ENCODE measurements around the gene S100PBP.

DNA sequence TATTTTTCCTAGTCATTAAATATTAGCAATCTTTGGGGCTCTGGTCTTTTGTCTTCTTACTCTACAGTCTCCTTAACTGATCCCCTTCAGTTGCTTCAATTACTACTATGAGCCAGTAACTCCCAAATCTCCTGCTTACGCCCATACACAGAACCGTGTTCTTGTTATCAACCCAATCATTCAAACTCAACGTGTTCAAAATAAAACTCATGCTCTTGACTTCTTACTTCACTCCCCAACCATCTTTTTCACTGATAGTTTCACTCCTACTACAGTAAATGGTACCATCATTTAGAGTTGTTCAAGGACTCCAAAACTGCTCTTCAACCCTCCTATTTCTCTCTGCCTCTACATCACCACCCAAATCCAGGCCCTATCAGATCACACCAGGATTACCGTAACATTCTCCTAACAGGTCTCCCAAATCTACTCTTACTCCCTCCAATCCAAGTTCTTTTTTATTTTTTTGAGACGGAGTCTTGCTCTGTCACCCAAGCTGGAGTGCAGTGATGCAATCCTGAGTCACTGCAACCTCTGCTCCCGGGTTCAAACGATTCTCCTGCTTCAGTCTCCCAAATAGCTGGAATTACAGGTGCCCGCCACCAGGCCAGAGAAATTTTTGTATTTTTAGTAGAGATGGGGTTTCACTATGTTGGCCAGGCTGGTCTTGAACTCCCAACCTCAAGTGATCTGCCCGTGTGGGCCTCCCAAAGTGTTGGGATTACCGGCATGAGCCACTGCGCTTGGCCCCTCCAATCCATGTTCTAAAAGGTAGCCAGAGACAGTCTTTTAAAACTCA lies 3.3 kb upstream of the S100PBP start:
- TF ChIP-seq, protein P1, sequence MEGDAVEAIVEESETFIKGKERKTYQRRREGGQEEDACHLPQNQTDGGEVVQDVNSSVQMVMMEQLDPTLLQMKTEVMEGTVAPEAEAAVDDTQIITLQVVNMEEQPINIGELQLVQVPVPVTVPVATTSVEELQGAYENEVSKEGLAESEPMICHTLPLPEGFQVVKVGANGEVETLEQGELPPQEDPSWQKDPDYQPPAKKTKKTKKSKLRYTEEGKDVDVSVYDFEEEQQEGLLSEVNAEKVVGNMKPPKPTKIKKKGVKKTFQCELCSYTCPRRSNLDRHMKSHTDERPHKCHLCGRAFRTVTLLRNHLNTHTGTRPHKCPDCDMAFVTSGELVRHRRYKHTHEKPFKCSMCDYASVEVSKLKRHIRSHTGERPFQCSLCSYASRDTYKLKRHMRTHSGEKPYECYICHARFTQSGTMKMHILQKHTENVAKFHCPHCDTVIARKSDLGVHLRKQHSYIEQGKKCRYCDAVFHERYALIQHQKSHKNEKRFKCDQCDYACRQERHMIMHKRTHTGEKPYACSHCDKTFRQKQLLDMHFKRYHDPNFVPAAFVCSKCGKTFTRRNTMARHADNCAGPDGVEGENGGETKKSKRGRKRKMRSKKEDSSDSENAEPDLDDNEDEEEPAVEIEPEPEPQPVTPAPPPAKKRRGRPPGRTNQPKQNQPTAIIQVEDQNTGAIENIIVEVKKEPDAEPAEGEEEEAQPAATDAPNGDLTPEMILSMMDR (IDR thresholded peaks at IDR 0.05; ENCODE audit: low read length): no peak
- no peak for TF ChIP-seq EZH2 (optimal IDR thresholded peaks at IDR 0.05; ENCODE audit: low read depth, low read length)
